Ovary (tissue), 3 donors: ENCODE results near the gene ASIC2.

ENCODE experiments used
- CTCF ChIP-seq, 3 donors: fragments of 450-650 bp in 2 of 3; fragments of 200-600 bp in 1 of 3; IDR thresholded peaks; one replicate each; pipeline versions ENCODE4 v1.5.1 to v1.8.0; 2016 to 2022; ENCODE audit warnings: antibody characterized with exemption in 3 of 3, mild to moderate bottlenecking in 1 of 3
- EP300 ChIP-seq: sonication (generic); formaldehyde crosslinking; IDR thresholded peaks from one replicate; pipeline ENCODE4 v1.6.1; 2017; ENCODE audit warnings: antibody characterized with exemption
- POLR2A ChIP-seq: fragments of 450-650 bp; IDR thresholded peaks from one replicate; pipeline ENCODE4 v1.6.1; 2017; ENCODE audit warnings: antibody characterized with exemption, mild to moderate bottlenecking, moderate library complexity
- donor health status: DM: no; HTN: no; CAD: no.

GRCh38 chr17:33338242-33338641 is 45.1 kb upstream of the ASIC2 start:
- TF ChIP-seq POLR2A (no peak), CTCF (IDR thresholded peaks at IDR 0.05) (no peak), EP300 (no peak)
